Left ventricle myocardium inferior (tissue), 1 donor: ENCODE measurements around the gene ENTPD8. TPM values are rescaled to one million over a fixed set of nuclear protein-coding genes. Genes with fewer than 3 reads are reported as not detected.

Source experiments
- DNase-seq: peaks from one replicate; pipeline ENCODE4 v3.0.0-alpha.2; 2020
- H3K27ac ChIP-seq: fragments of 200-600 bp; replicated peaks from 2 replicates; pipeline ENCODE4 v1.8.0; 2021
- H3K27me3 ChIP-seq: fragments of 200-600 bp; 2 replicates; pipeline ENCODE4 v1.8.0; 2021; ENCODE audit warnings: low read depth
- H3K36me3 ChIP-seq: fragments of 200-600 bp; 2 replicates; pipeline ENCODE4 v1.8.0; 2021
- H3K4me1 ChIP-seq: fragments of 200-600 bp; 2 replicates; pipeline ENCODE4 v1.8.0; 2021
- H3K4me3 ChIP-seq: fragments of 200-600 bp; 2 replicates; pipeline ENCODE4 v1.8.0; 2021; ENCODE audit warnings: mild to moderate bottlenecking, moderate library complexity
- H3K9me3 ChIP-seq: fragments of 200-600 bp; replicated peaks from 2 replicates; pipeline ENCODE4 v1.8.0; 2021
- CTCF ChIP-seq: fragments of 200-600 bp; IDR thresholded peaks from 2 replicates; pipeline ENCODE4 v1.8.0; 2021; ENCODE audit warnings: antibody characterized with exemption, mild to moderate bottlenecking, borderline replicate concordance
- intact Hi-C: fragments of 100-400 bp; cut with micrococcal nuclease; formaldehyde crosslinking; loops from one replicate; pipeline ENCODE4 v1.11.0; 2022
- total RNA-seq: library from RNA; stranded (reverse); fragmentation: NEBNext Ultra II Directional; extraction: Animal tissue kit (Norgen Biotek cat#: 25700); gene quantifications from one replicate; pipeline ENCODE4 v1.2.1, GENCODE V29; 2021
- donor health status: DM: no; HTN: yes; CAD: no; lungs with severe emphysema.

Gene ENTPD8
- total RNA-seq, 1 donor from 2014 or later = not detected

GRCh38 chr9:137441935-137442321 is 771 bp upstream of the ENTPD8 start:
- Histone ChIP-seq H3K9me3 (no peaks in the 10 kb centered on the region), H3K27ac (no peak overlapping the region), H3K36me3 (no peaks in the 10 kb centered on the region), H3K4me3 (peak overlapping the region; percentile 62), H3K27me3 (peaks cover 52% of the 10 kb centered on the region), H3K4me1 (peaks cover 22% of the 10 kb centered on the region)
- no peak for DNase-seq
- intact Hi-C loops = no loop called here
- TF ChIP-seq CTCF = no peak

- no peak for TF ChIP-seq CTCF
- no peak for DNase-seq
- H3K9me3 ChIP-seq = no peaks in the 10 kb centered on the region
- peaks cover 18% of the 10 kb centered on the region for H3K4me1 ChIP-seq
- no peaks in the 10 kb centered on the region for H3K36me3 ChIP-seq
- H3K4me3 ChIP-seq = no peak overlapping the region
- intact Hi-C loops = no loop called here
- no peak overlapping the region for H3K27ac ChIP-seq
- peaks cover 44% of the 10 kb centered on the region for H3K27me3 ChIP-seq
These were observed 1.9 kb downstream of the ENTPD8 start for GRCh38 chr9:137439158-137439714.

GRCh38 chr9:137438591-137439157 is 2.5 kb downstream of the ENTPD8 start:
- H3K27me3 ChIP-seq = peaks cover 38% of the 10 kb centered on the region
- intact Hi-C loops = no loop called here
- no peak overlapping the region for H3K27ac ChIP-seq
- H3K4me1 ChIP-seq = peaks cover 18% of the 10 kb centered on the region
- no peak overlapping the region for H3K4me3 ChIP-seq
- no peaks in the 10 kb centered on the region for H3K36me3 ChIP-seq
- no peak for DNase-seq
- TF ChIP-seq CTCF = no peak
- no peaks in the 10 kb centered on the region for H3K9me3 ChIP-seq

DNA sequence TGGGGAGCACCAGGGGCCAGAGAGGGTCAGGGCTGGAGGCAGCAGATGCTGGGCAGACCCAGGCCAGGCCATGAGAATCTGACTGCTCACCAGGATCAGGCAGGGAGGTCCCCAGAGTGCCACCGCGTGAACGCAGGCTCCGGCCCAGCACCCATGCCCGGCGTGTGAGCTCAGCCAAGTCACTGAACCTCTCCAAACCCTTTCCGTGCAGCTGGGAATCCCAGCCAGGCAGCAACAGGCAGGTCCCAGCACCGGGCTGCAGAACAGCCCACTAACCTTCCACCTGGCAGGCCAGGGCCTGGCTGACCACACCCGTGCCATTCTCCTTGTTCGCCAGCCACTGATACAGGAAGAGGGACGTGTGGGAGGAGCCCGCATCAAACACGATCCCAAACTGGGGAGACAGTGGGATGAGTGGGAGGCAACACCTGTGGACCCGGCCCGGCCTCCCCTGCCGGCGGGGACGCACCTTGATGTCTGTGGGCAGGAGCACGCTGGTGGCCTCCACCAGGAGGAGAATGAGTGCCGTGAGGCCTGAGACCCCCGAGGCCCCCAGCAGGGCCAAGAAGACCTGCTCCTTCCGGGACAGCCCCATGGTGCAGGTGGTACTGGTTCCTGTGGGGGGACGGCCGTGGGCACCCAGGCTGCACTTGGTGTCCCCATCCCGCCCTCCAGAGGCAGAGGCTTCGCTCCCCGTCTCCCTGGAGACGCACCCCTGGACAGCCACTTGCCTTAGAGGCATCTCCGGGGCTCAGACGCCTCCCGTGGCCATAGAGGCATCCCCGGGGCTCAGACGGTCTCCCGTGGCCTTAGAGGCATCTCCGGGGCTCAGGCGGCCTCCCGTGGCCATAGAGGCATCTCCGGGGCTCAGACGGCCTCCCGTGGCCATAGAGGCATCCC is 3.2 kb downstream of the ENTPD8 start:
- no peak overlapping the region for H3K4me3 ChIP-seq
- no peak for DNase-seq
- no peaks in the 10 kb centered on the region for H3K9me3 ChIP-seq
- no peak for TF ChIP-seq CTCF
- H3K4me1 ChIP-seq = peaks cover 18% of the 10 kb centered on the region
- H3K27ac ChIP-seq = no peak overlapping the region
- intact Hi-C loops = no loop called here
- H3K27me3 ChIP-seq = peaks cover 31% of the 10 kb centered on the region
- no peaks in the 10 kb centered on the region for H3K36me3 ChIP-seq

DNA sequence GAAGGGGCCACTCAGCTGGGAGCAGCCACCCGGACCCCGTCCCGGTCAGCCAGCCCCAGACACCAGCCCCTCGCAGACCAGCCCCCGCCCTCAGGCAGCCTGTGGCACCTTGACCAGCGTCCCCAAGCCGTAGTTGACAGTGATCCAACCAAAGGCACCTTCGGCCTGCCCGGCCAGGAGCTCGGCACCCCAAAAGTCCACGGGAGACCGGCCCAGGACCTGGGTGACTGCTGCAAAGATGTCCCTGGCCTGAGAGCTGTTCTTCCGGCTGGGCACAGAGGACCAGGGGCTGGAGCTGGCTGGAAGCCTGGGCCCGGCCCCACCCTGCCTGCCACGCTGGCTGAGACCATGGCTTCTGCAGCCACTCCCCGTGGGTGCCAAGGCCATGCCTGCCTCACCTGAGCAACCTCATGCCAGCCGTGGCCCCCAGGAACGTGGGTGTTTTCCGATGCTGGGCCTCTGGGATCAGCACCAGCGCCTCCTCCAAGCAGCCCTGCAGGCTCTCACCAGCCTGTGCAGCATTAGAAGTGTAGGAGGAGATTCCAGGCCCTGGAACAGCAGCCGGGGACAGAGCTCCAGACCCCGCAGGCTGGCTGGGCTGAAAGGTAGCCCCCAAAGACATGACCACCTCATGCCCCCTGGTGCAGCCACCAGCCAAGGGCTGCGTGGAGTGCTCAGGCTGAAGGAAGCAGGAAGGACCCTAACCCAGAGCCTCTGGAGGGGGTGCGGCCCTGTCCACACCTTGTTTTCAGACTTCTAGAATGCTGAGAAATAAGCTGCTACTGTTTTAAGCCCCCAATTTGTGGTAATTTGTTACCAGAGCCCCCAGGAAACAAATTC is 4.2 kb downstream of the ENTPD8 start:
- intact Hi-C loops = no loop called here
- Histone ChIP-seq H3K27me3 (peaks cover 21% of the 10 kb centered on the region), H3K27ac (no peak overlapping the region), H3K36me3 (no peaks in the 10 kb centered on the region), H3K4me1 (peaks cover 18% of the 10 kb centered on the region), H3K9me3 (no peaks in the 10 kb centered on the region), H3K4me3 (no peak overlapping the region)
- TF ChIP-seq CTCF = no peak
- no peak for DNase-seq
